SK-N-MC (cell line): ENCODE measurements around the gene LRIG2.
"Not testable (repeated sequence)": the region's sequence is repeated elsewhere in the genome, so short reads cannot be mapped to it uniquely, and the experiment has no call there.

Experiments
- DNase-seq: peaks from one replicate; pipeline ENCODE4 v3.0.0-alpha.2; 2011; ENCODE audit warnings: low read depth, low spot score
- H3K27ac ChIP-seq: fragments of 200-600 bp; sonication (generic); 2 replicates; pipeline ENCODE4 v1.5.1; 2016; ENCODE audit warnings: mixed run types
- H3K36me3 ChIP-seq: fragments of 200-600 bp; sonication (generic); 2 replicates; pipeline ENCODE4 v1.6.1; 2017; ENCODE audit warnings: antibody characterized with exemption, low read length, mixed read lengths; ENCODE audit not compliant: insufficient read depth
- H3K4me3 ChIP-seq: fragments of 200-600 bp; sonication (generic); 2 replicates; pipeline ENCODE4 v1.5.1; 2016
- H3K9ac ChIP-seq: fragments of 200-600 bp; sonication (generic); 2 replicates; pipeline ENCODE4 v1.8.0; 2017; ENCODE audit warnings: mixed run types, mixed read lengths; ENCODE audit not compliant: insufficient read length
- H3K9me3 ChIP-seq: fragments of 200-600 bp; sonication (generic); 2 replicates; pipeline ENCODE4 v1.6.1; 2017; ENCODE audit warnings: low read depth, mild to moderate bottlenecking, antibody characterized with exemption, low read length, moderate library complexity, mixed read lengths
- EZH2 ChIP-seq: fragments of 200-600 bp; sonication (generic); IDR thresholded peaks from one replicate; pipeline ENCODE4 v1.6.1; 2017; ENCODE audit warnings: antibody characterized with exemption
- FOXP2 ChIP-seq: optimal IDR thresholded peaks from 2 replicates; pipeline ENCODE3; 2011; ENCODE audit warnings: mild to moderate bottlenecking, moderate library complexity; ENCODE audit not compliant: insufficient read depth; ENCODE audit errors: extremely low read length, control extremely low read depth
- POLR2AphosphoS5 ChIP-seq: IDR thresholded peaks from 2 replicates; pipeline ENCODE4 v1.6.1; 2012; ENCODE audit warnings: mild to moderate bottlenecking, low read depth, low read length, borderline replicate concordance

Gene LRIG2, protein sequence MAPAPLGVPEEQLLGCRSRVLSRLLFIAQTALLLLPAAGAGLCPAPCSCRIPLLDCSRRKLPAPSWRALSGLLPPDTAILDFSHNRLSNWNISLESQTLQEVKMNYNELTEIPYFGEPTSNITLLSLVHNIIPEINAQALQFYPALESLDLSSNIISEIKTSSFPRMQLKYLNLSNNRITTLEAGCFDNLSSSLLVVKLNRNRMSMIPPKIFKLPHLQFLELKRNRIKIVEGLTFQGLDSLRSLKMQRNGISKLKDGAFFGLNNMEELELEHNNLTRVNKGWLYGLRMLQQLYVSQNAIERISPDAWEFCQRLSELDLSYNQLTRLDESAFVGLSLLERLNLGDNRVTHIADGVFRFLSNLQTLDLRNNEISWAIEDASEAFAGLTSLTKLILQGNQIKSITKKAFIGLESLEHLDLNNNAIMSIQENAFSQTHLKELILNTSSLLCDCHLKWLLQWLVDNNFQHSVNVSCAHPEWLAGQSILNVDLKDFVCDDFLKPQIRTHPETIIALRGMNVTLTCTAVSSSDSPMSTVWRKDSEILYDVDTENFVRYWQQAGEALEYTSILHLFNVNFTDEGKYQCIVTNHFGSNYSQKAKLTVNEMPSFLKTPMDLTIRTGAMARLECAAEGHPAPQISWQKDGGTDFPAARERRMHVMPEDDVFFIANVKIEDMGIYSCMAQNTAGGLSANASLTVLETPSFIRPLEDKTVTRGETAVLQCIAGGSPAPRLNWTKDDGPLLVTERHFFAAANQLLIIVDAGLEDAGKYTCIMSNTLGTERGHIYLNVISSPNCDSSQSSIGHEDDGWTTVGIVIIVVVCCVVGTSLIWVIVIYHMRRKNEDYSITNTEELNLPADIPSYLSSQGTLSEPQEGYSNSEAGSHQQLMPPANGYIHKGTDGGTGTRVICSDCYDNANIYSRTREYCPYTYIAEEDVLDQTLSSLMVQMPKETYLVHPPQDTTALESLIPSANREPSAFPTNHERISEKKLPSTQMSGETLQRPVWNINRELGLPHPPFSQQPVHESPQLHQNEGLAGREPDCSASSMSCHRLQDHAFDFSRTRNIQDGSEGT

DNA sequence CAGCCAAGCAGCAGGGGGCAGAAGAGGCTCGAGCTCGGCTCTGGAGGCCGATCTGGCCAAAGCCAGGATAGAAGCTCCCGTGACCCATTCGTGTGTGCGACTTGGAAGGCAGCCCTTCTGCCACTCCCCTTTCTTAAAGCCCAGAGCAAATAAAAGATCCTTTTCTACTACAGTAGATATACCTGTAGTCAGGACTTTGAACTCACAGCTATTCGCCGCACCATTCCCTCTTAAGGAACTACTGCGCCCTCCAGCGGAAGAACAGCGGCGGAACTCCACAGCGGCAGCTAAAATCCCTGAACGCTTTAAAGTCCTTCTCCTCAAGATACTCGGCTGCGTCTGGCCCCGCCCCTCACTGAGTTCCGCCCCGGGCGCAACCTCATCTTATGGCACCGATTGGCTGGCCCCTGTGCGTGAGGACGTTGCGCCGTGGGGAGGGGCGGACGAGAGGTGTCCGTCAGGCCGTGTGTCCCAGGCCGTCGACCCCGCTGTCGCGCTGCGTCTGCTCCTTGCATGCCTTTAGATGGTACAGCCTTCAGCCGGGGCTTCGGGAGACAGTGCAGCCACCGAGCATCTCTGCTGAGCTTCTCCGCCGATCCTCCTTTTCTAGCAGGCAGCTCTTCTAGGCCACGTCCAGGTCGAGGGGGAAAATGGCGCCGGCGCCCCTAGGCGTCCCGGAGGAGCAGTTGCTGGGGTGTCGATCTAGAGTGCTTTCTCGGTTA is at the start of gene LRIG2:
Gene LRIG2, plus strand, starts transcription at position 442 of the 722 bp plus-strand sequence. Its CDS starts 209 bp downstream, at position 651.
- peaks cover 11% of the 10 kb centered on the region; the same call in 1 of the 2 replicates for H3K36me3 ChIP-seq
- peak; percentile 98 for DNase-seq
- peak within 1 kb of the TSS; percentile 97 for H3K9ac ChIP-seq

GRCh38 chr1:113023316-113023715 is 49.7 kb upstream of the LRIG2 start:
- H3K36me3 ChIP-seq, H3K27ac ChIP-seq, H3K9me3 ChIP-seq, H3K4me3 ChIP-seq, H3K9ac ChIP-seq, DNase-seq: not testable (repeated sequence)

More for the DNA sequence above, at the start of gene LRIG2:
- no peak for TF ChIP-seq EZH2
- TF ChIP-seq POLR2AphosphoS5 = peak; percentile 99
- TF ChIP-seq FOXP2 = no peak
- H3K27ac ChIP-seq = peak within 1 kb of the TSS; percentile 71; the same call in 1 of the 2 replicates
- H3K4me3 ChIP-seq = peak within 1 kb of the TSS; percentile 100
- no peaks in the 10 kb centered on the region for H3K9me3 ChIP-seq

DNA sequence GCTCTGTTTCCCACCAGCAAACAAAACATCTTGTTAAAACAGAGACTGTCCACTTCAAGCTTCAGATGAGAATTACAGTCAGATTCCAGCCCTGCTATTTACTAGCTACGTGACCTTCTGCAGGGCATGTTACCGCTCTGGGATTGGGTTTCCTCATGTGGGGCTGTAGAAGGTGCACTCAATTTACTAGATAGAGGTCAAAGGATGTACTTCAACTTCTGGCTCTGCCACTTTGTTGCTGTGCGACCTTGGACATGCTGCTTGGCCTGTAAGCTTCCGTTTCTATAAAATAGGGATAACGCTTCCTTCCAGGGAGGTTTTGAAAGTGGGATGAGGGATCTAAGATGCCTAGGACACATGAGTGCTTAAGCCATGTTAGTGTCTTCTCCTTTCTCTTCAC is 46.0 kb upstream of the LRIG2 start:
- no peak for TF ChIP-seq POLR2AphosphoS5
- no peak for TF ChIP-seq FOXP2
- TF ChIP-seq EZH2 = no peak
- no peaks in the 10 kb centered on the region for H3K9me3 ChIP-seq
- DNase-seq = no peak
- no peaks in the 10 kb centered on the region for H3K36me3 ChIP-seq
- H3K4me3 ChIP-seq = no peak overlapping the region
- H3K9ac ChIP-seq = no peak overlapping the region
- no peak overlapping the region for H3K27ac ChIP-seq

DNA sequence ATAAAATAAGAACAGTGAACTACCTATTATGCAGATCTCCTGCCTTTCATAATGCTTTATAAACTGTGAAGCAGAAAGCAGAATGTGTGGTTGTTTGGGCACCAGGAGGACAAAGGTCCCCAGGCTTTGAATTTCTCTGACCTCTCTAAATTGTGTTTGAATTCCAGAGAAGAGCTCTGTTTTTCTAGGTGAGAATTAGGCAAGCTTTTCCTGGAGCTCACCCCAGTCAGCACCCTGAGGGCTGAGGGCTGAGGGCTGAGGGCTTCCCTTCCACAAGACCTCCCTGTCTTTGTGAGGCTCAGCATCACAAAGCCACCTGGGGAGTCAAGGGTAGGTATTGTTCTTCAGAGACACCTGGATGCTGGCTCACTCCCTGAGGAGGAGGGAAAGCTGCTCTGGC is 45.5 kb upstream of the LRIG2 start:
- Histone ChIP-seq H3K4me3 (no peak overlapping the region), H3K27ac (no peak overlapping the region), H3K9me3 (no peaks in the 10 kb centered on the region), H3K9ac (no peak overlapping the region), H3K36me3 (no peaks in the 10 kb centered on the region)
- no peak for DNase-seq
- TF ChIP-seq POLR2AphosphoS5 (no peak), EZH2 (no peak), FOXP2 (no peak)

DNA sequence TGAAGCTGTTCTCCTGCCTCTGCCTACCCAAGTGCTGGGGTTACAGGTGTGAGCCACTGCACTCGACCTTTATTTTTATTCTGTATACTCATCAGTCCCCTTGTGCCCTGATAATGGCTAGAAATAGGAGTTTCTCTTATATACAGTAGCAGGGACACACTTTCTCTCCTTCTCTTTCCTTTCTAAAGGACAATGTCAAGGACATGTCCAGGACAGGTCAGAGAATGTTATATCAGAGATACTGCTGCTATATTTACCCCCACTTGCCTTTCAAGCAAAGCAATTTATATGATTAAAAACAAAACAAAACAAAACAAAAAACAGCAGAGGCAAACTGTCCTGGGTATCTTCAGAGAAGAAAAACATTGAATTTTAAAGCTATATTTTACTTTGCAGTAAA is 43.2 kb upstream of the LRIG2 start:
- DNase-seq = no peak
- H3K4me3 ChIP-seq = no peak overlapping the region
- H3K9ac ChIP-seq = no peak overlapping the region
- no peak overlapping the region for H3K27ac ChIP-seq
- H3K36me3 ChIP-seq = no peaks in the 10 kb centered on the region
- TF ChIP-seq POLR2AphosphoS5 (no peak), FOXP2 (no peak), EZH2 (no peak)
- H3K9me3 ChIP-seq = no peaks in the 10 kb centered on the region

- no peak overlapping the region for H3K27ac ChIP-seq
- H3K9ac ChIP-seq = no peak overlapping the region
- DNase-seq = no peak
- H3K9me3 ChIP-seq = no peaks in the 10 kb centered on the region
- no peak overlapping the region for H3K4me3 ChIP-seq
- TF ChIP-seq FOXP2 = no peak
- no peak for TF ChIP-seq POLR2AphosphoS5
- no peak for TF ChIP-seq EZH2
- H3K36me3 ChIP-seq = no peaks in the 10 kb centered on the region
Measured at GRCh38 chr1:113031171-113031933, 41.6 kb upstream of the LRIG2 start.

- TF ChIP-seq EZH2 (no peak), POLR2AphosphoS5 (no peak)
- no peak overlapping the region for H3K27ac ChIP-seq
- DNase-seq = no peak
- H3K9me3 ChIP-seq = no peaks in the 10 kb centered on the region
- no peaks in the 10 kb centered on the region for H3K36me3 ChIP-seq
- no peak overlapping the region for H3K9ac ChIP-seq
- H3K4me3 ChIP-seq = no peak overlapping the region
Measured at GRCh38 chr1:113035086-113035485, 37.9 kb upstream of the LRIG2 start.
